ENCODE results near the gene ZBTB9. TPM values are rescaled to one million over a fixed set of nuclear protein-coding genes. Genes with fewer than 3 reads are reported as not detected.

The ZBTB9 gene
- total RNA-seq, 1 experiment from 2014 or later: 11.4 TPM

GRCh38 chr6:33406126-33406525 is 48.2 kb upstream of the ZBTB9 start:
- ChIA-PET POLR2A (no interaction called here), CTCF (no interaction called here)
- no TSS peak for BruUV-seq (replicated peaks)
- no peaks in the 10 kb centered on the region for H3K9me3 Mint-ChIP-seq (ENCODE audit: unreplicated experiment)
- no peaks in the 10 kb centered on the region for H3K27me3 Mint-ChIP-seq (ENCODE audit: insufficient read depth, unreplicated experiment)
- H3K4me3 Mint-ChIP-seq (ENCODE audit: unreplicated experiment): no peak overlapping the region
- no peak for DNase-seq
- intact Hi-C loops (cut with micrococcal nuclease; ENCODE audit: unreplicated experiment): no loop called here
- H3K36me3 Mint-ChIP-seq (ENCODE audit: insufficient read depth, unreplicated experiment): peaks cover 96% of the 10 kb centered on the region
- no peaks in the 10 kb centered on the region for H3K27me3 ChIP-seq (replicated peaks; ENCODE audit: control insufficient read depth, insufficient read depth, low read length)
- H3K27ac Mint-ChIP-seq (ENCODE audit: unreplicated experiment): no peak overlapping the region
- peaks cover 13% of the 10 kb centered on the region for H3K4me1 Mint-ChIP-seq (ENCODE audit: low read depth, unreplicated experiment)
- peaks cover 12% of the 10 kb centered on the region for H3K36me3 ChIP-seq (ENCODE audit: control insufficient read depth, insufficient read depth, low read length)
- no peak overlapping the region for H3K4me3 ChIP-seq (ENCODE audit: low read depth, low read length)
- H3K4me1 ChIP-seq: peaks cover 15% of the 10 kb centered on the region
- no peak for TF ChIP-seq CTCF (IDR thresholded peaks at IDR 0.05; ENCODE audit: insufficient read depth in 1 of 2, low read depth in 1 of 2, low read length in 1 of 2, severe bottlenecking in 1 of 2, unreplicated experiment in 1 of 2)
- H3K9me3 ChIP-seq: no peaks in the 10 kb centered on the region

- Mint-ChIP-seq H3K27me3 (ENCODE audit: insufficient read depth, unreplicated experiment) (no peaks in the 10 kb centered on the region), H3K36me3 (ENCODE audit: insufficient read depth, unreplicated experiment) (peaks cover 91% of the 10 kb centered on the region), H3K27ac (ENCODE audit: unreplicated experiment) (no peak overlapping the region), H3K4me3 (ENCODE audit: unreplicated experiment) (no peak overlapping the region), H3K9me3 (ENCODE audit: unreplicated experiment) (no peaks in the 10 kb centered on the region), H3K4me1 (ENCODE audit: low read depth, unreplicated experiment) (peaks cover 13% of the 10 kb centered on the region)
- H3K4me3 ChIP-seq (ENCODE audit: low read depth, low read length): no peak overlapping the region
- no peaks in the 10 kb centered on the region for H3K9me3 ChIP-seq
- peaks cover 12% of the 10 kb centered on the region for H3K36me3 ChIP-seq (ENCODE audit: control insufficient read depth, insufficient read depth, low read length)
- no peaks in the 10 kb centered on the region for H3K27me3 ChIP-seq (replicated peaks; ENCODE audit: control insufficient read depth, insufficient read depth, low read length)
- POLR2A ChIA-PET: no interaction called here
- TF ChIP-seq CTCF (IDR thresholded peaks at IDR 0.05; ENCODE audit: insufficient read depth in 1 of 2, low read depth in 1 of 2, low read length in 1 of 2, severe bottlenecking in 1 of 2, unreplicated experiment in 1 of 2): peak; percentile 29
- DNase-seq: peak in 1 of 2 experiments; percentile 30
- peaks cover 15% of the 10 kb centered on the region for H3K4me1 ChIP-seq
- CTCF ChIA-PET: interaction anchor here (0.6 to 1.2 kb wide), 3 partner anchors 14 to 130 kb away, joined by 3 to 4 read pairs (median 4); partner anchors contain the start of gene B3GALT4
- no TSS peak for BruUV-seq (replicated peaks)
- intact Hi-C loops (cut with micrococcal nuclease; ENCODE audit: unreplicated experiment): no loop called here
Observed at GRCh38 chr6:33407132-33407718, 47.2 kb upstream of the ZBTB9 start.

GRCh38 chr6:33410050-33410710 is 44.2 kb upstream of the ZBTB9 start:
- Mint-ChIP-seq H3K27me3 (ENCODE audit: insufficient read depth, unreplicated experiment) (no peaks in the 10 kb centered on the region), H3K9me3 (ENCODE audit: unreplicated experiment) (no peaks in the 10 kb centered on the region)
- BruUV-seq (replicated peaks): no TSS peak

More at GRCh38 chr6:33410050-33410710, 44.2 kb upstream of the ZBTB9 start:
- Histone ChIP-seq H3K36me3 (ENCODE audit: control insufficient read depth, insufficient read depth, low read length) (peaks cover 5% of the 10 kb centered on the region), H3K27me3 (replicated peaks; ENCODE audit: control insufficient read depth, insufficient read depth, low read length) (no peaks in the 10 kb centered on the region), H3K4me3 (ENCODE audit: low read depth, low read length) (peak overlapping the region; percentile 86), H3K9me3 (no peaks in the 10 kb centered on the region), H3K4me1 (peaks cover 15% of the 10 kb centered on the region)
- peak overlapping the region; percentile 96 for H3K4me3 Mint-ChIP-seq (ENCODE audit: unreplicated experiment)
- peaks cover 80% of the 10 kb centered on the region for H3K36me3 Mint-ChIP-seq (ENCODE audit: insufficient read depth, unreplicated experiment)
- peak overlapping the region; percentile 99 for H3K27ac Mint-ChIP-seq (ENCODE audit: unreplicated experiment)
- no peak for TF ChIP-seq CTCF (IDR thresholded peaks at IDR 0.05; ENCODE audit: insufficient read depth in 1 of 2, low read depth in 1 of 2, low read length in 1 of 2, severe bottlenecking in 1 of 2, unreplicated experiment in 1 of 2)
- peak; percentile 98 to 99 for DNase-seq
- CTCF ChIA-PET: interaction anchor here (0.6 to 1.8 kb wide), 9 partner anchors 16 to 211 kb away, joined by 3 to 16 read pairs (median 4); partner anchors contain the start of genes ITPR3 and ZBTB9
- POLR2A ChIA-PET: interaction anchor here (0.5 to 1.2 kb wide), 13 partner anchors 8 to 1351 kb away, joined by 3 to 8 read pairs (median 3); partner anchors contain the start of genes CUTA, WDR46, ZBTB22 and ZBTB9
- H3K4me1 Mint-ChIP-seq (ENCODE audit: low read depth, unreplicated experiment): peaks cover 13% of the 10 kb centered on the region
- intact Hi-C loops (cut with micrococcal nuclease; ENCODE audit: unreplicated experiment): loop anchor here (1.0 kb wide), 4 partner anchors 8 to 87 kb away; partner anchors contain the start of genes CUTA and KIFC1

Measured in Caco-2 (cell line).